ENCODE results near the gene MPZL1. TPM values are rescaled to one million over a fixed set of nuclear protein-coding genes. Genes with fewer than 3 reads are reported as not detected.
"Not testable (repeated sequence)": the region's sequence is repeated elsewhere in the genome, so short reads cannot be mapped to it uniquely, and the experiment has no call there.

Gene MPZL1
- total RNA-seq, 1 experiment from 2014 or later = 24.9 TPM

GRCh38 chr1:167824163-167824794 lies 102.5 kb downstream of the MPZL1 start:
- no peaks in the 10 kb centered on the region for H4K20me1 ChIP-seq (ENCODE audit: insufficient read depth, low read depth, low read length)
- H3K36me3 ChIP-seq (ENCODE audit: insufficient read depth, low read length) = no peaks in the 10 kb centered on the region
- no peak overlapping the region for H3K4me3 ChIP-seq (ENCODE audit: low read length)
- no peaks in the 10 kb centered on the region for H3K4me1 ChIP-seq (ENCODE audit: low read length)
- no peak for DNase-seq
- H2AFZ ChIP-seq (ENCODE audit: low read length) = no peak overlapping the region
- no peak overlapping the region for H3K9ac ChIP-seq (ENCODE audit: low read length)
- H3K27me3 ChIP-seq (ENCODE audit: low read length) = no peaks in the 10 kb centered on the region
- H3K79me2 ChIP-seq (ENCODE audit: low read length) = no peaks in the 10 kb centered on the region
- no peak overlapping the region for H3K27ac ChIP-seq (ENCODE audit: low read length)
- no peaks in the 10 kb centered on the region for H3K9me3 ChIP-seq (ENCODE audit: low read length)
- no peaks in the 10 kb centered on the region for H3K9me2 ChIP-seq (replicated peaks; ENCODE audit: insufficient read depth, low read length)
- H3K4me2 ChIP-seq (ENCODE audit: low read depth, low read length, poor library complexity, severe bottlenecking) = no peak overlapping the region

- H3K4me3 ChIP-seq (ENCODE audit: low read length) = no peak overlapping the region
- DNase-seq = no peak
- H3K4me2 ChIP-seq (ENCODE audit: low read depth, low read length, poor library complexity, severe bottlenecking) = no peak overlapping the region
- H3K27ac ChIP-seq (ENCODE audit: low read length) = no peak overlapping the region
- H3K9me3 ChIP-seq (ENCODE audit: low read length) = no peaks in the 10 kb centered on the region
- H3K4me1 ChIP-seq (ENCODE audit: low read length) = no peaks in the 10 kb centered on the region
- H3K9me2 ChIP-seq (replicated peaks; ENCODE audit: insufficient read depth, low read length) = no peaks in the 10 kb centered on the region
- H3K9ac ChIP-seq (ENCODE audit: low read length) = no peak overlapping the region
- H3K79me2 ChIP-seq (ENCODE audit: low read length) = no peaks in the 10 kb centered on the region
- H2AFZ ChIP-seq (ENCODE audit: low read length) = no peak overlapping the region
- no peaks in the 10 kb centered on the region for H4K20me1 ChIP-seq (ENCODE audit: insufficient read depth, low read depth, low read length)
- H3K36me3 ChIP-seq (ENCODE audit: insufficient read depth, low read length) = no peaks in the 10 kb centered on the region
- no peaks in the 10 kb centered on the region for H3K27me3 ChIP-seq (ENCODE audit: low read length)
These were observed 103.8 kb downstream of the MPZL1 start for GRCh38 chr1:167825419-167826079.

GRCh38 chr1:167826127-167826526 lies 104.3 kb downstream of the MPZL1 start:
- H3K27ac ChIP-seq (ENCODE audit: low read length) = no peak overlapping the region
- no peak for DNase-seq
- H3K9me3 ChIP-seq (ENCODE audit: low read length) = no peaks in the 10 kb centered on the region
- no peaks in the 10 kb centered on the region for H4K20me1 ChIP-seq (ENCODE audit: insufficient read depth, low read depth, low read length)
- H3K4me3 ChIP-seq (ENCODE audit: low read length) = no peak overlapping the region
- H3K9me2 ChIP-seq (replicated peaks; ENCODE audit: insufficient read depth, low read length) = no peaks in the 10 kb centered on the region
- H3K27me3 ChIP-seq (ENCODE audit: low read length) = no peaks in the 10 kb centered on the region
- H3K4me2 ChIP-seq (ENCODE audit: low read depth, low read length, poor library complexity, severe bottlenecking) = no peak overlapping the region
- no peaks in the 10 kb centered on the region for H3K79me2 ChIP-seq (ENCODE audit: low read length)
- H2AFZ ChIP-seq (ENCODE audit: low read length) = no peak overlapping the region
- H3K9ac ChIP-seq (ENCODE audit: low read length) = no peak overlapping the region
- H3K36me3 ChIP-seq (ENCODE audit: insufficient read depth, low read length) = no peaks in the 10 kb centered on the region
- H3K4me1 ChIP-seq (ENCODE audit: low read length) = no peaks in the 10 kb centered on the region

- H3K4me3 ChIP-seq (ENCODE audit: low read length) = no peak overlapping the region
- no peaks in the 10 kb centered on the region for H4K20me1 ChIP-seq (ENCODE audit: insufficient read depth, low read depth, low read length)
- H3K9me2 ChIP-seq (replicated peaks; ENCODE audit: insufficient read depth, low read length) = no peaks in the 10 kb centered on the region
- no peaks in the 10 kb centered on the region for H3K27me3 ChIP-seq (ENCODE audit: low read length)
- H2AFZ ChIP-seq (ENCODE audit: low read length) = no peak overlapping the region
- no peaks in the 10 kb centered on the region for H3K79me2 ChIP-seq (ENCODE audit: low read length)
- no peak overlapping the region for H3K4me2 ChIP-seq (ENCODE audit: low read depth, low read length, poor library complexity, severe bottlenecking)
- H3K27ac ChIP-seq (ENCODE audit: low read length) = no peak overlapping the region
- no peak overlapping the region for H3K9ac ChIP-seq (ENCODE audit: low read length)
- no peaks in the 10 kb centered on the region for H3K36me3 ChIP-seq (ENCODE audit: insufficient read depth, low read length)
- DNase-seq = no peak
- no peaks in the 10 kb centered on the region for H3K4me1 ChIP-seq (ENCODE audit: low read length)
- H3K9me3 ChIP-seq (ENCODE audit: low read length) = no peaks in the 10 kb centered on the region
These were observed 108.1 kb downstream of the MPZL1 start for GRCh38 chr1:167829868-167830267.

- H3K9ac ChIP-seq (ENCODE audit: low read length); H3K79me2 ChIP-seq (ENCODE audit: low read length); H3K36me3 ChIP-seq (ENCODE audit: insufficient read depth, low read length); DNase-seq; H2AFZ ChIP-seq (ENCODE audit: low read length); H4K20me1 ChIP-seq (ENCODE audit: insufficient read depth, low read depth, low read length); H3K27me3 ChIP-seq (ENCODE audit: low read length); H3K27ac ChIP-seq (ENCODE audit: low read length); H3K9me2 ChIP-seq (replicated peaks; ENCODE audit: insufficient read depth, low read length); H3K4me1 ChIP-seq (ENCODE audit: low read length); H3K9me3 ChIP-seq (ENCODE audit: low read length); H3K4me3 ChIP-seq (ENCODE audit: low read length); H3K4me2 ChIP-seq (ENCODE audit: low read depth, low read length, poor library complexity, severe bottlenecking): not testable (repeated sequence)
These were observed 108.9 kb downstream of the MPZL1 start for GRCh38 chr1:167830668-167831067.

- Histone ChIP-seq H3K27ac (ENCODE audit: low read length) (no peak overlapping the region), H3K9me2 (replicated peaks; ENCODE audit: insufficient read depth, low read length) (no peaks in the 10 kb centered on the region), H3K36me3 (ENCODE audit: insufficient read depth, low read length) (no peaks in the 10 kb centered on the region), H4K20me1 (ENCODE audit: insufficient read depth, low read depth, low read length) (no peaks in the 10 kb centered on the region), H3K79me2 (ENCODE audit: low read length) (no peaks in the 10 kb centered on the region), H3K27me3 (ENCODE audit: low read length) (no peaks in the 10 kb centered on the region), H3K4me3 (ENCODE audit: low read length) (no peak overlapping the region), H3K9ac (ENCODE audit: low read length) (no peak overlapping the region), H3K4me1 (ENCODE audit: low read length) (no peaks in the 10 kb centered on the region), H3K9me3 (ENCODE audit: low read length) (no peaks in the 10 kb centered on the region), H2AFZ (ENCODE audit: low read length) (no peak overlapping the region), H3K4me2 (ENCODE audit: low read depth, low read length, poor library complexity, severe bottlenecking) (no peak overlapping the region)
- DNase-seq = no peak
These were observed 110.9 kb downstream of the MPZL1 start for GRCh38 chr1:167832693-167833092.

GRCh38 chr1:167833904-167834303 lies 112.1 kb downstream of the MPZL1 start:
- Histone ChIP-seq H3K4me3 (ENCODE audit: low read length) (no peak overlapping the region), H3K27me3 (ENCODE audit: low read length) (no peaks in the 10 kb centered on the region), H4K20me1 (ENCODE audit: insufficient read depth, low read depth, low read length) (no peaks in the 10 kb centered on the region), H3K9ac (ENCODE audit: low read length) (no peak overlapping the region), H3K4me2 (ENCODE audit: low read depth, low read length, poor library complexity, severe bottlenecking) (no peak overlapping the region), H3K9me2 (replicated peaks; ENCODE audit: insufficient read depth, low read length) (no peaks in the 10 kb centered on the region), H2AFZ (ENCODE audit: low read length) (no peak overlapping the region), H3K27ac (ENCODE audit: low read length) (no peak overlapping the region), H3K4me1 (ENCODE audit: low read length) (no peaks in the 10 kb centered on the region), H3K36me3 (ENCODE audit: insufficient read depth, low read length) (no peaks in the 10 kb centered on the region), H3K79me2 (ENCODE audit: low read length) (no peaks in the 10 kb centered on the region), H3K9me3 (ENCODE audit: low read length) (no peaks in the 10 kb centered on the region)
- no peak for DNase-seq

GRCh38 chr1:167836197-167836596 lies 114.4 kb downstream of the MPZL1 start:
- Histone ChIP-seq H2AFZ (ENCODE audit: low read length) (no peak overlapping the region), H3K4me1 (ENCODE audit: low read length) (no peaks in the 10 kb centered on the region), H3K9ac (ENCODE audit: low read length) (no peak overlapping the region), H3K4me2 (ENCODE audit: low read depth, low read length, poor library complexity, severe bottlenecking) (no peak overlapping the region), H4K20me1 (ENCODE audit: insufficient read depth, low read depth, low read length) (no peaks in the 10 kb centered on the region), H3K9me3 (ENCODE audit: low read length) (no peaks in the 10 kb centered on the region), H3K9me2 (replicated peaks; ENCODE audit: insufficient read depth, low read length) (no peaks in the 10 kb centered on the region), H3K79me2 (ENCODE audit: low read length) (no peaks in the 10 kb centered on the region), H3K36me3 (ENCODE audit: insufficient read depth, low read length) (no peaks in the 10 kb centered on the region), H3K27ac (ENCODE audit: low read length) (no peak overlapping the region), H3K27me3 (ENCODE audit: low read length) (no peaks in the 10 kb centered on the region), H3K4me3 (ENCODE audit: low read length) (no peak overlapping the region)
- DNase-seq = no peak
